ENCODE results near the gene SLC2A13.

- TF ChIP-seq EP300 (IDR thresholded peaks at IDR 0.05) (no peak), CTCF (IDR thresholded peaks at IDR 0.05) (no peak), POLR2A (IDR thresholded peaks at IDR 0.05) (no peak), POLR2AphosphoS5 (IDR thresholded peaks at IDR 0.05) (no peak)
Measured at GRCh38 chr12:39956725-39957124, 149.2 kb downstream of the SLC2A13 start.
